HG03469 (cell line): ENCODE results near the gene ARFGAP2.
"Not testable (repeated sequence)": the region's sequence is repeated elsewhere in the genome, so short reads cannot be mapped to it uniquely, and the experiment has no call there.

Experiments used
- ATAC-seq: cut with Tn5 transposase; IDR thresholded peaks from one replicate; pipeline ENCODE4 v1.9.1; 2021; ENCODE audit warnings: mild to moderate bottlenecking, moderate library complexity, moderate number of reproducible peaks; ENCODE audit not compliant: unreplicated experiment

The ARFGAP2 gene

DNA sequence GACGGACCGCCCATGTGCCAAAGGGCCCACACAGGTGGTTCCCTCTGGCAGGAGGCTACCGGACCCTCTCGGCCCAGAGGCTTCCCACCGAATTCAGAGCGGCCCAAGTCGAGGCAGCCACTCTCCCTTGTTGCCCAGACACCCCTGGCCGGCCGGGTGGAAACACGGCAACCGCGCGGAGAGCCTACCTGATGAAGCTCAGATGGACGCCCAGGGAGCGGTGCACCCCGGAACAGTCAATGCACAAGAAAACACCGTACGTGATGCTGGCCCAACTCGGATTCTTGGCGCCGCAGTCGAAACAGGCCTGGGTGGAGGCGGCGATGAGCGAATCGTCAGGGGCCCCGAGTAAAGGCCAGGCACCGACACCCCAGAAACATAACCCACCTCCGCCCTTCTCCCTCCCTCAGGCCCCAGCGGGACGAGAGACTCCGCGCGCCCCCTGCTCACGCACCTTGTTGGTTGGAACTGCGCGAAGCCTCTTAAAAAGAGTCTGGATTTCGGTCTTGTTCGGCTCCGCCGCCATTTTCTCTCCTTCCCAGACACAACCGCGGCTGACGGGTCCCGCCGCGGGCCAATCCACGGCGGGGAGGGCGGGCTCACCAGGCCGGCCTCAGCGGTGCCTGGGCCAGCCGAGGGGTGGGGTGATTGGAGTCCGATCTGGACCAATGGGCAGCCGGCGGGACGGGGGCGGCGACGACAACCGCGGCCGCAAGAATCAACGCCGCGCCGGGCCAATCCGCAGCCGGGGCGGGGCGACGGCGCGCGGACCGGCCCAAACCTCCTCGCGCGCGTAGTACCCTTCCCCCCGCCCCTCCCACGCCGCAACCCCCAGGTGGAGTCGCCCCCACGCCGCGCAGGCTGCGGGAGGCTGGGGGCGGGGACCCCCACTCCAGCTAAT lies at the start of gene ARFGAP2:
ARFGAP2 (minus strand) TSS at position 552 of the 901 bp plus-strand sequence; CDS start at position 526, 26 bp downstream.
- ATAC-seq: peak; percentile 72

DNA sequence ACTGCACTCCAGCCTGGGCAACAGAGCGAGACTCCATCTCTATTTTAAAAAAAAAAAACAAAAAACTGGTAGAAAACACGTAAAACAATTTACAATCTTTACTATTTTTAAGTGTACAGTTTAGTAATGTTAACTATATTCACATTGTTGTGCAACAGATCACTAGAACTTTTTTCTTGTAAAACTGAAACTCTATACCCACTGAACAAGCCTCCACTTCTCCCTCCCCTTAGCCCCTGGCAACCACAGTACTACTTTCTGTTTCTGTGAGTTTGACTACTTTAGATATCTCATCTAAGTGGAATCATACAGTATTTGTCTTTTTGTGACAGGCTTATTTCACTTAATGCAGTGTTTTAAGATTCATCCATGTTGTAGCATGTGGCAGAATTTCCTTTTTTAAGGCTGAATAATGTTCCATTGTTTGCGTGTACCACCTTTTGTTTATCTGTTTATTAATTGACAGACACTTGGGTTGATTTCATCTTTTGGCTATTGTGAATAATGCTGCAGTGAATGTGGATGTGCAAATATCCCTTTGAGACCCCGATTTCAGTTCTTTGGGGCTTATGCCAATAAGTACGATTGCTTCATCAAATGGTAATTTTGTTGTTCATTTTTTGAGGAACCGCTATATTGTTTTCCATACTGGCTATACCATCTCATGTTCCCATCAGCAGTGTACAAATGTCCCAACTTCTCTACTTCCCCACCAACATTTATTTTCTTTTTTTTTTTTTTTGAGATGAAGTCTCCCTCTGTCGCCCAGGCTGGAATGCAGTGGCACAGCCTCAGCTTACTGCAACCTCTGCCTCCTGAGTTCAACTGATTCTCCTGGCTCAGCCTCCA lies 49.1 kb upstream of the ARFGAP2 start:
- ATAC-seq: peak; percentile 70

DNA sequence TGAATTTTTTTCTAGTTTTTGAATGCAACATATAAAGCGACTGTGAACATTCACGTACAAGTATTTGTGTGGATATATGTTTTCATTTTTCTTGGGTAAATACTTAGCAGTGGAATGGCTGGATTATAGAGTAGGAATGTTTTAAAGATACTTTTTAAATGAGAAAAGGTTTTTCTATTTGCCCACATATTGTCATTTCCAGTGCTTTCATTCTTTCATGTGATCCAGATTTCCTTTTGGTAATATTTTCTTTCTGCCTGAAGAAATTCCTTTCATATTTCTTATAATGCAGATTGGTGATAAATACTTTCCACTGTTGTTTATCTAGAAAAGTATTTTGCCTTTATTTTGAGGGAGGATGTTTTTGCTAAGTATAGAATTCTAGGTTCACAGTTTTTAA lies 46.0 kb upstream of the ARFGAP2 start:
- no peak for ATAC-seq

DNA sequence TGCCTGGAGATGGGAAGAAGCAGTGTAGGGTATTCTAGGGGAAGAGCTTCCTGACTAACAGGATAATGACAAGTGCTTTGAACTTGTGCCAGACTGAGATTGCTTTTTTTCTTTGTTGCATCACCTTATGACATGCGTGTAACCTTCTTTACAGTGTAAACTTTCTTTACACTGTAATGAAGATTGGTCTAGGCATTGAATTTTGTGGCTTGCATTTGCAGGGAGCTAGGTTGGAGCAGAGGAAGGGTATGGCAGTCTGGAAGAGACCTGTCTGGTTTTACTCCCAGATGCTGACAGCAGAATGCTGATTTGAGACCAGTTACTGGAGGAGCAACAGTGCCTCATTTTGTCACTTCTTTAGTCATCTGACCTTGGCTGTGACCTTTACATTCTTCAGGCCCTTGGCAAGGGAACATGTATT lies 43.7 kb upstream of the ARFGAP2 start:
- no peak for ATAC-seq

DNA sequence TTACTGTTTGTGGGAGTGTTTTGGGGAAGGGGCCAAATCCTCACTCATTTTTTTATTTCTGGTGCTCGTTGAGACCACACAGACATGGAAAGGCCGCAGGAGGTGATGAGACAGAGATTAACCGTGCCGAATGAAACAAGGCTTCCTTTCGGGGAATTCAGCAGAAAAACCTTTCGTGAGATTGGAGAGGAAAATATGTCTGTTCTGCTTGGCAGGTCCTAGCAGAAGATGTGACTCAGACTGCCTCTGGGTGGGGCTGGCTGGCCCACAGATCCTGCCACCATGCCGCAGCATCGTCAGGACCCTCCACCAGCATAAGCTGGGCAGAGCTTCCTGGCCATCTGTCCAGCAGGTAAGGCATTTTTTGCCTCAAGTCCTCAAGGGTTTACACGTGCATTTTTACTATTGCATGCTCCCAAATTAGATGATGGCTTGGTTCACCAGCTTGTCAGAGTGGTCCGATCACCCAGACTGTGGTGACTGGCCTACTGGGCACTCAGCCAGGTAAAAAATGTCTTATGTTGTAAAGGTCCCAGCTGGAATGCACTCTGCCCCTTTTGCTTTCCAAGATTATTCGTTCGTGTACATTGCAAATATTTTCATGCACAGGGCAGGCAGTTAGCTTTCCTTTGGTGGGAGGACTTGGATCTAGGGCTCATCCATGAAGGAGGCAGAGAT lies 39.6 kb upstream of the ARFGAP2 start:
- no peak for ATAC-seq

DNA sequence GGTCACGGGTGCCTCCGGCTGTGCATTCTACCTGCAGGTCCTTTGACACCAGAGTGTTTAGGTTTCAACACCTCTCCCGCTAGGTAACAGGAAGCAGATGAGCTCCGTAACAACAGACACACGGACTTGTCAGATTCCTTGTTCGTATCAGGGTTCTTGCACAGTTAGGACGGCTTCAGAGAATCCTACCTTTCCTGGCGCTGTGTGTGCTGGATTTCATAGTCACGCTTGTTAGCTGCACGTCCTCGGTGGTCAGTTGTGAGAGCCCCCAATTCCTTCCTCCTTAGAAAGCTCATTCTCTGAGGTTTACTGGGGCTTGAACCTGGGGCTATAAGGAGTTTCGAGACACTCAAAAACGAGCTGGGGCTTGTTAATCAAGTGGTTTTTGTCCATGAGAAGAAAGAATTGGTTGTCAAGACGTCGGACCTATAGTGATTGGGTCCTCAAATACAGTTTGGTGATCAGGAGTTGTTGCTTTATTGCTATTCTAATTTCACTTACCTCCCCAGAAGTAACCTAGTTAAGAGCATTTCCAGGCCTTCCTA lies 38.8 kb upstream of the ARFGAP2 start:
- ATAC-seq: no peak

DNA sequence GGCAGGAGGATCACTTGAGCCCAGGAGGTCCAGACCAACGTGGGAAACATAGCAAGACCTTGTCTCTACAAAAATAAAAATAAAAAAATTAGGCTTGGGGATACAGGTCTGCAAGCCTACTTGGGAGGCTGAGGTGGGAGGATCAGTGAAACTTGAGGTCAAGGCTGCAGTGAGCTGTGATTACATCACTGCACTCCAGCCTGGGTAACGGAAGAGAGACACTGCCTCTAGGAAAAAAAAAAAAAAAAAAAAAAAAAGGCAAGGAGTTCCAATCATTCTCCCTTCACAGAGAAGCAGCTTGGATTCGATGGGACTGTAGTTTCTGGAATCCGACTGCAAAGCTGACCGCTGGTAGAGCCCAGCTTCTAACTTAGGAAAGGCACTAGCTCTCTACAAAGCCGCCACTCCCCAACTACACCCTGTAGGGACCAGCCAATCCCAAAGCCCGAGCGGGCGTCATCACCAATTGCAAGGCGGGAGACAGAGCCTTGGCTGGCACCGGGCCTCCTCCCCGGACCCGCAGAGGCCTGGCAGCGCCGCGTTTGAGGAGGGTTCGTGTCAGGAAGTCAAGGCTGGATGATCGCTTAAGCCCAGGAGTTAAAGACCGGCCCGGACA lies 37.4 kb upstream of the ARFGAP2 start:
- ATAC-seq: peak; percentile 49

DNA sequence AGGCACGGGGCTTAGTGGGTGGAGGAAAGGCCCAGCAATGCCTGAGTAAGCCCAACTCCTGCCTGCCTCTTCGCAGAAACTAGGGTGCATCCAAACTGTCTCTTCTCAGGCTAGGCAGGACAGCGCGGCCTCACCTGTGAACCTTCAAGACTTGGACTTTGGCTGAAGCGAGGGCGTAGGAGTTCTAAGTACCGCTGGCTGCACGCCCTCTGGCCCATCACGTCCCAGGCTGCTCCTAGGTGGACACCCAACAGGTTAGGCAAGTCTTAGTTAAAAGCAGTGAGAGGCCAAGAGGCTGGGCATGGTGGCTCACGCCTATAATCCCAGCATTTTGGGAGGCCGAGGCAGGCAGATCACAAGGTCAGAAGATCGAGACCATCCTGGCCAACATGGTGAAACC lies 36.3 kb upstream of the ARFGAP2 start:
- no peak for ATAC-seq

DNA sequence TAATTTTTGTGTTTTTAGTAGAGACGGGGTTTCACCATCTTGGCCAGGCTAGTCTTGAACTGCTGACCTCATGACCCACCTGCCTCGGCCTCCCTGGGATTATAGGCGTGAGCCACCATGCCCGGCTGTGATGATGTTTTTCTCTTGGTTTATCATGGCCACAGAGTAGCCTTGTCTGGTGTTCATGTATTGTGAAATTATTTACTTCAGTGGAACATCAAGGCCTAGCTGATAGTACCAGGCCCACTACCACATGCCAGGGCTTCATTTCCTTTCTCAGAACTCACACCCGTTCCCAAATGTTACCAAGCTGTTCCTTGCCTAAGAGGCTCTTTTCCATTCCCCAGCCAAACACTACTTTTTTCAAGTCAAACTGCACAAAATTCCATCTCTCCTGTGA lies 31.9 kb upstream of the ARFGAP2 start:
- ATAC-seq: no peak

DNA sequence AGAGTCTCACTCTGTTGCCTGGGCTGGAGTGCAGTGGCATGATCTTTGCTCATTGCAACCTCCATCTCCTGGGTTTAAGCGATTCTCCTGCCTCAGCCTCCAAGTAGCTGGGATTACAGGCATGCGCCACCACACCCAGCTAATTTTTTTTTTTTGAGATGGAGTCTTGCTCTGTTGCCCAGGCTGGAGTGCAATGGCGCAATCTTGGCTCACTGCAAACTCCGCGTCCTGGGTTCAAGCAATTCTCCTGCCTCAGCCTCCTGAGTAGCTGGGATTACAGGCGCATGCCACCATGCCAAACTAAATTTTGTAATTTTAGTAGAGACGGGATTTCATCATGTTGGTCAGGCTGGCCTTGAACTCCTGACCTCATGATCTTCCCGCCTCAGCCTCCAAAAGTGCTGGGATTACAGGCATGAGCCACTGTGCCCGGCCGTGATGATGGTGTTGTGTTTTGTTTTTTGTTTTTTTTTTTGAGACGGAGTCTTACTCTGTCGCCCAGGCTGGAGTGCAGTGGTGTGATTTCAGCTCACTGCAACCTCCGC lies 31.4 kb upstream of the ARFGAP2 start:
- not testable (repeated sequence) for ATAC-seq

DNA sequence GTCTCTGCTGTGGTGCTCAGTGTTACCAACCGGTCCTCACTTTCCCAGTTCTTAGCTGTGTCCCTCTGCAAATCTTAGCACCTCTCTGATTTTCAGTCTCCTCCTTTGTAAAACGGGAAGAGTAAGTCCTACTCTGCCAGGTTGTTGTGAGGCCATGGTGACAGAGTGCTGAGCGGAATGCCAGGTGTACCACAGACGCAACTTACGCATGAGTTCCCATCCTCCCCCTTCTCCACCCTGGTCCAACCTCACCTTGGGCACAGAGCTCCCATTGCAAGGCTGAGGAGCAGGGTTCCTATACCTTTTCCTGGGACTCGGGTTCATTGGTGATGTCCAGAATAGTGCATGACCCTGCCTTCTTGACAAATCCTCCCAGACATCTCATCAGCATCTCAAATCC lies 30.8 kb upstream of the ARFGAP2 start:
- ATAC-seq: no peak

DNA sequence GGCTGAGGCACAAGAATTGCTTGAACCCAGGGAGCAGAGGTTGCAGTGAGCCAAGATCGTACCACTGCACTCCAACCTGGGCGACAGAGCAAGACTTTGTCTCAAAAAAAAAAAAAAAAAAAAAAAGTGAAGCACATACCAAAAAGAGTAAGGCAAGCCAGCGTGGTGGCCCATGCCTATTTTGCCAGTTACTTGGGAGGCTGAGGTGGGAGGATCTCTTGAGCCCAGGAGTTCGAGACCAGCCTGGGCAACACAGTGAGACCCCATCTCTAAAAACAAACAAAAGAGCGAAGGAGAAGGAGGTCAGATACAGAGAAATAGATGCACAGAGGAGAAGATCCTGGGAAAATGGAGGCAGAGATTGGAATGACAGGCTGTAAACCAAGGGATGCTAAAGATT lies 29.9 kb upstream of the ARFGAP2 start:
- ATAC-seq: not testable (repeated sequence)

DNA sequence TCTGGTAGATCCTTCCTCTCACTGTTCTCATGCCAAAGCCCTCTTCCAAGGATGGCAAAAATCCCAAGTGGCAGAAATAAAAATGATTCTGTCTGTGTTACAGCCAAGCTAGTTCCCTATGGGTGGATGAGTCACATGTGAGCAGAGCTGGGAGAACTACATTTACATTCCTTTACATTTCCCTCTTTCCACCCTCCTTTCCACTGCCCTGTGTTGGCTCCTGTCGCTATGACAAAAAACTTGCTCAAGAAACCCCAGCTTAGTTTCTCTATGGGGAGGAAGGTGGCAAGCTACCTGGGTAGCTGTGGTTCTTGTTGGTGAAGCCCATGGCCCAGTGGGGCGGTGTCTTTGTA lies 27.9 kb upstream of the ARFGAP2 start:
- no peak for ATAC-seq

DNA sequence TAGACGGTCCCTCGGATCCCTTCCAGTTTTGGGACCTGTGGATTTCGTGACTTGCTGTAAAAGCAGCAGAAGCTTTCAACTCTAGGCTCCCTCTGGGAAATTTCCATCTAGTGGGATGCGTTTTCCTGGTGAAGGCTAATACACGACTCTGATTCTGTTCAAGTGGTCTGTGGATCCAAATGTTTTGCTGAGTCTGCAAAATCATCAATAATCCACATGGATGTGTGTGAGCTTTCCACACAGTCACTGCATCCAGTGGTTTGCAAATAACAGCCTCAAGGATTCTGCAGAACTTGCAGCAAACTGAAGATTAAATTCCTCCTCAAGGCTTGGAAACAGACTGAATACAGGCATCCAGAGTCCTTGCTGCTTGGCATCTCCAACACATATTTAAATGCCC lies 25.9 kb upstream of the ARFGAP2 start:
- no peak for ATAC-seq

DNA sequence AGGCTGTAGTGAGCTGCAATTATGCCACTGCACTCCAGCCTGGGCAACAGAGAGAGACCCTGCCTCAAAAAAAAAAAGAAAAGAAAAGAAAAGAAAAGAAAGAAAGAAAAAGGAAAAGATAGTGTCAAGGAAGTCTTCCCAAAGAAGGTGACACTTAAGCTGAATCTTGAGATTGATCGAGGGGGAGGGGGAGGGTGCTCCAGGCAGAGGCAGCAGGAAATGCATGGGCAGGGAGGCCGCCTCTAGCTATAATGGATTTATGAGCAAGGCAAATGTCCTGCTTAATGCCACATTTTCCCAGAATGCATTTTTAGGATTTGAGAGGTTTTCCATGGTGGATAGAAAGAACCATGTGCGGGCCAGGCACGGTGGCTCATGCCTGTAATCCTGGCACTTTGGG lies 24.3 kb upstream of the ARFGAP2 start:
- ATAC-seq: no peak

DNA sequence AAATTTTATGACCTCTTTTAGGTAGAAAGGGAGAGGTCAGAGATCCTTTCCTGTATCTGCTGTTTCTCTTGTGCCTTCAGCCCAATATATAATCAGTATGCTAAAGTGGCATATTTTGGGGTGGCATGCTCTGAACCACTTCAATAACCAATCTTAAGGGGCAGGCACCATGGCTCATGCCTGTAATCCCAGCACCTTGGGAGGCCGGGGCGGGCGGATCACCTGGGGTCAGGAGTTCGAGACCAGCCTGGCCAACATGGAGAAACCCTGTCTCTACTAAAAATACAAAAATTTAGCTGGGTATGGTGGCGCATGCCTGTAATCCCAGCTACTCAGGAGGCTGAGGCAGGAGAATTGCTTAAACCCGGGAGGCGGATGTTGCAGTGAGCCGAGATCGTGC lies 21.5 kb upstream of the ARFGAP2 start:
- ATAC-seq: not testable (repeated sequence)

DNA sequence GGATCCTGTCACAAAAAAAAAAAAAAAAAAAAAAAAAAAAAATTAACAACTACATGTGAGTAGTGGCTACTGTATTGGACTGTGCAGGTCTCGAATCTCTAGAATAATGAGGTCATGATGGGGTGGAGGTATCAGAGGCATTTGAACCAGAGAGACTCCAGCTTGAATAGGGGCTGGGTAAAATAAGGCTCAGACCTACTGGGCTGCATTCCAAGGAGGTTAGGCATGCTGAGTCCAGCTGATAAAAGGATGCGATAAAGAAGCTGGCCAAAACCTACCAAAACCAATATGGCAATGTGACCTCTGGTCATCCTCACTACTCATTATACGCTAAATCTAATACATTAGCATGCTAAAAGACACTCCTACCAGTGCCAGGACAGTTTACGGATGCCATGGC lies 15.4 kb upstream of the ARFGAP2 start:
- no peak for ATAC-seq

DNA sequence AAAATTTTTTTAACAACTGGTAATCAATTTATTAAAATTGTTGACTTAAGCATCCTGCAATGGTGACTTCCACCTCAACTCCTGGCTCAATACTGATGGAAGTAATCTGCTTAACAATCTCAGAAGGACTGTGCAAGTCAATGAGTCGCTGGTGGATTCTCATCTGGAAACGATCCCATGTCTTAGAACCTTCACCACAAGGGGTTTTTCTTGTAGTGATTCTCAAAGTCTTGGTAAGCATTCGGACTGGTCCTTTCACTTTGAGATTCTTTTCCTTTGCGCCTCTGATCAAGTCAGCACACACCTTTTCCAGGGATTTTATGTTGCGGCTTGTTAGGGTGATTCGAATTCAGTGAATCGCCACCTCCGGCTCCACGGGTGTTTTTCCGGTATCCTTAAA lies 14.5 kb upstream of the ARFGAP2 start:
- not testable (repeated sequence) for ATAC-seq

DNA sequence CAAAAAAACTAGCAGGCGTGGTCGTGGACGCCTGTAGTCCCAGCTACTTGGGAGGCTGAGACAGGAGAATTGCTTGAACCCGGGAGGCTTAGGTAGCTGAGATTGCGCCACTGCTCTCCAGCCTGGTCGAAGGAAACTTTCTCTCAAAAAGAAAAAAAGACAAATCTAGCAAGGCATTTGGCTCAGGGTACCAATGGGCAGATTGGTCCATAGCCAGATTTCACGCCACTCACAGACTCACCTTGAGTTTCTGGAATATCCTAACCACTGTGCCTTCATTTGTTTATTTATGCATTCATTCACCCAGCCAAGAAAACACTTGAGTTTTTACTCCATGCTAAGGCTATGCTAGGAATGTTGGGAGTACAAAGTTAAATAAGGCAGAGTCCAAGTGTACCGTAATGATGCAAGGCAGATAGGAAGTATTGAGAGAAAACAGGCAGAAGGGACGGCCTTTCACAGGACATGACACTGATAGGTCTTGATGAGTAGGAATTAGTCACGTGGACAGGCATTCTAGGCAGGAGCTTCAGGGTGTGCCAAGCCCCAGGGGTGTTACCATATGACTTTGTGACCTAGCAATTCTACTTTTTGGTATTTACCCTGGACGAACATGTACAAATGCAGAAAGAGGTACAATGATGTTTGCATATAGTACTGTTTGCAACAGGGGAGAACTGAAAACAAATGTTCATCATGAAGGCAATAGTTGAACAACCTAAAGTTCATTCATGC lies 12.6 kb upstream of the ARFGAP2 start:
- no peak for ATAC-seq

DNA sequence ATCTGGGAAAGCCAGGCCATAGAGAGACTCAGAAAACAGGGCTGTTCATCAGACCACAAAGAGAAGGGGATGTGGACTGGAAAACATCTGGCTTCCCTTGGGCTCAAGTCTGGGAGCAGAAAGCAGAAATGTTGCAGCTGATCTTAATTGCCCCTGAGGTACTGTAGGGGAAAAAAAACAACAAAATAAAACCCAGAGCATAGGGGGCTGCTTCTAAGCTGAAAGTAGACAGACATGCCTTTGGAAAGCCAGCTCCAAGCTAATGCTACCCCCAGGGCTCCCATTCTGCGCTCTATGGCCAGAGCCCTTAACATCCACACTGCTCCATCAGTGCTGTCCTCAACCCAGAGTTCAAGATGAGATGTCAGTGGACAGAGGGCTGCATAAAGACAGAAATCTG lies 11.6 kb upstream of the ARFGAP2 start:
- no peak for ATAC-seq
